GM12878 (cell line): Measurements from ENCODE around the gene PLOD3. TPM values are rescaled to one million over a fixed set of nuclear protein-coding genes. Genes with fewer than 3 reads are reported as not detected.

ENCODE experiments used
- ATAC-seq: fragments of 200-7000 bp; cut with Tn5 transposase; 3 replicates; pipeline ENCODE4 v1.9.1; 2020; ENCODE audit warnings: mild to moderate bottlenecking, moderate library complexity
- BruUV-seq: library from RNA; stranded (reverse); fragments of 400-500 nt; replicated peaks from 2 replicates; lab custom pipeline; 2021; lab: Mats Ljungman, UMichigan
- CTCF ChIA-PET: fragments of 300-600 bp; sonication (Branson Sonifier 250); formaldehyde crosslinking; extraction: SDS; loops from one replicate; lab custom pipeline; 2021; ENCODE audit warnings: inconsistent platforms; lab: Yijun Ruan, JAX
- POLR2A ChIA-PET: fragments of 350-600 bp; formaldehyde crosslinking; extraction: SDS; loops from one replicate; lab custom pipeline; 2021; ENCODE audit warnings: inconsistent platforms; lab: Charles Lee
- RAD21 ChIA-PET: fragments of 300-600 bp; sonication (Branson Sonifier 250); formaldehyde crosslinking; loops from one replicate; lab custom pipeline; 2023; ENCODE audit warnings: antibody characterized with exemption; ENCODE audit not compliant: unreplicated experiment; lab: Charles Lee
- SMC1A ChIA-PET: fragments of 300-600 bp; sonication (Branson Sonifier 250); formaldehyde crosslinking; loops from one replicate; lab custom pipeline; 2023; ENCODE audit not compliant: unreplicated experiment, uncharacterized antibody; lab: Charles Lee
- DNase-seq: peaks from one replicate; pipeline ENCODE4 v3.0.0-alpha.2; 2011; ENCODE audit warnings: low read depth, low spot score
- FAIRE-seq: peaks from 3 replicates; lab custom pipeline; 2011; peaks lifted over from hg19 to GRCh38; lab: Jason Lieb, UNC
- H2AFZ ChIP-seq: 2 replicates; pipeline ENCODE4 v1.6.0; 2011; ENCODE audit warnings: low read depth, low read length, control low read depth; ENCODE audit not compliant: control insufficient read depth
- H3K27ac ChIP-seq: 2 replicates; pipeline ENCODE4 v1.5.1; 2011; ENCODE audit warnings: control low read depth; ENCODE audit not compliant: control insufficient read depth, insufficient read depth
- H3K27me3 ChIP-seq, 2 experiments: replicated peaks in 1 of 2; 2 replicates each; pipeline versions ENCODE4 v1.6.0 to v1.6.1; 2011; ENCODE audit warnings: low read length in 1 of 2; ENCODE audit not compliant: control insufficient read depth in 2 of 2, insufficient read depth in 2 of 2
- H3K36me3 ChIP-seq, 2 experiments: 2 replicates each; pipeline ENCODE4 v1.5.1; 2011; ENCODE audit warnings: low read length in 1 of 2; ENCODE audit not compliant: control insufficient read depth in 2 of 2, insufficient read depth in 2 of 2
- H3K4me1 ChIP-seq: 2 replicates; pipeline ENCODE4 v1.6.1; 2011; ENCODE audit warnings: mild to moderate bottlenecking, low read length, moderate library complexity, mixed read lengths; ENCODE audit not compliant: control insufficient read depth, insufficient read depth
- H3K4me2 ChIP-seq: 2 replicates; pipeline ENCODE4 v1.6.0; 2011; ENCODE audit warnings: control low read depth; ENCODE audit not compliant: control insufficient read depth, insufficient read depth
- H3K4me3 ChIP-seq: fragments of 200-600 bp; sonication (generic); 2 replicates; pipeline ENCODE4 v1.5.1; 2016
- H3K79me2 ChIP-seq: 2 replicates; pipeline ENCODE4 v1.6.0; 2011; ENCODE audit warnings: low read length; ENCODE audit not compliant: control insufficient read depth, insufficient read depth
- H3K9ac ChIP-seq: 2 replicates; pipeline ENCODE4 v1.8.0; 2011; ENCODE audit warnings: low read length, control low read depth, mixed read lengths; ENCODE audit not compliant: control insufficient read depth, insufficient read depth
- H3K9me3 ChIP-seq: replicated peaks from 3 replicates; pipeline ENCODE4 v1.5.1; 2011; ENCODE audit warnings: mild to moderate bottlenecking, low read length; ENCODE audit not compliant: control insufficient read depth, insufficient read depth
- H4K20me1 ChIP-seq: 2 replicates; pipeline ENCODE4 v1.6.0; 2011; ENCODE audit not compliant: control insufficient read depth, insufficient read depth
- BMI1 ChIP-seq: fragments of 450-650 bp; IDR thresholded peaks from 2 replicates; pipeline ENCODE4 v1.6.1; 2016; ENCODE audit warnings: mild to moderate bottlenecking, moderate library complexity, borderline replicate concordance
- CUX1 ChIP-seq: IDR thresholded peaks from 2 replicates; pipeline ENCODE4 v1.6.1; 2012; ENCODE audit warnings: improper control_type of control experiment, low read depth, low read length; ENCODE audit not compliant: insufficient replicate concordance
- E2F8 ChIP-seq: fragments of 450-650 bp; IDR thresholded peaks from 2 replicates; pipeline ENCODE4 v1.6.1; 2018; ENCODE audit warnings: mild to moderate bottlenecking, low read depth, moderate library complexity; ENCODE audit not compliant: partially characterized antibody
- FOXK2 ChIP-seq: fragments of 450-650 bp; IDR thresholded peaks from 2 replicates; pipeline ENCODE4 v1.6.1; 2017; ENCODE audit warnings: mild to moderate bottlenecking, moderate library complexity
- HCFC1 ChIP-seq: fragments of 150-350 bp; IDR thresholded peaks from 2 replicates; pipeline ENCODE4 v1.6.1; 2014; ENCODE audit warnings: low read length
- MEF2A ChIP-seq: IDR thresholded peaks from 2 replicates; pipeline ENCODE4 v1.6.1; 2011; ENCODE audit warnings: low read depth, mild to moderate bottlenecking, low read length, moderate library complexity; ENCODE audit not compliant: insufficient read depth
- MTA3 ChIP-seq: IDR thresholded peaks from 2 replicates; pipeline ENCODE4 v1.6.1; 2012; ENCODE audit warnings: low read length, inconsistent platforms, borderline replicate concordance
- NR2F1 ChIP-seq: fragments of 450-650 bp; conservative IDR thresholded peaks from 2 replicates; pipeline ENCODE4 v1.6.1; 2017; ENCODE audit warnings: mild to moderate bottlenecking
- RBBP5 ChIP-seq: fragments of 200-600 bp; sonication (generic); conservative IDR thresholded peaks from 2 replicates; pipeline ENCODE4 v1.6.1; 2016
- RFX5 ChIP-seq: IDR thresholded peaks from 2 replicates; pipeline ENCODE4 v1.6.1; 2011; ENCODE audit warnings: low read depth, low read length, improper control_type of control experiment
- RUNX3 ChIP-seq: IDR thresholded peaks from 2 replicates; pipeline ENCODE4 v1.6.1; 2012; ENCODE audit warnings: low read length, inconsistent platforms
- STAT3 ChIP-seq: IDR thresholded peaks from 2 replicates; pipeline ENCODE4 v1.6.1; 2011; ENCODE audit warnings: low read depth, low read length, improper control_type of control experiment
- WGBS: methylation state at CpG from one replicate; pipeline ENCODE4 v1.1.6; 2016; ENCODE audit warnings: low lambda C conversion rate; ENCODE audit not compliant: insufficient replicate concordance, insufficient coverage; ENCODE audit errors: missing lambda C conversion rate; 5-methylcytosine and 5-hydroxymethylcytosine counted together
- in situ Hi-C: fragments of 300-500 bp; cut with MboI; formaldehyde crosslinking; loops from 9 replicates; pipeline ENCODE4 v1.14.3; 2018; ENCODE audit warnings: mixed read lengths
- intact Hi-C: fragments of 100-400 bp; cut with micrococcal nuclease; formaldehyde crosslinking; loops from one replicate; pipeline ENCODE4 v1.14.2; 2022; ENCODE audit not compliant: unreplicated experiment
- polyA plus RNA-seq, 11 experiments: library from polyadenylated mRNA; depleted of rRNA in 4 of 11; unstranded in 6 of 11; stranded (reverse) in 5 of 11; fragments of >200 nt; fragmentation: Nextera tagmentation in 4 of 11; fragmentation: Illumina TruSeq in 1 of 11; extraction: Ambion mirVana in 4 of 11; extraction: Trizol in 1 of 11; gene quantifications; 1 replicate in 1 of 11; 2 replicates in 10 of 11; pipeline versions ENCODE4 v1.2.1 to v1.2.3, GENCODE V29; 2011 to 2016; ENCODE audit warnings: inconsistent platforms in 2 of 11, missing spikeins in 2 of 11, low read depth in 1 of 11
- total RNA-seq, 4 experiments: library from RNA; depleted of rRNA in 3 of 4; stranded (reverse); fragments of >200 nt in 3 of 4; fragmentation: Illumina TruSeq in 1 of 4; extraction: Trizol in 1 of 4; gene quantifications; 2 replicates each; pipeline versions ENCODE4 v1.2.1 to v1.2.3, GENCODE V29; 2013 to 2021

Gene PLOD3
- total and polyA plus RNA-seq, 10 of the 15 experiments (the other 5 are each of a cell fraction or from before 2014, with no cell fraction given), result 0.53 to 27.8 (median 15.1) TPM

DNA sequence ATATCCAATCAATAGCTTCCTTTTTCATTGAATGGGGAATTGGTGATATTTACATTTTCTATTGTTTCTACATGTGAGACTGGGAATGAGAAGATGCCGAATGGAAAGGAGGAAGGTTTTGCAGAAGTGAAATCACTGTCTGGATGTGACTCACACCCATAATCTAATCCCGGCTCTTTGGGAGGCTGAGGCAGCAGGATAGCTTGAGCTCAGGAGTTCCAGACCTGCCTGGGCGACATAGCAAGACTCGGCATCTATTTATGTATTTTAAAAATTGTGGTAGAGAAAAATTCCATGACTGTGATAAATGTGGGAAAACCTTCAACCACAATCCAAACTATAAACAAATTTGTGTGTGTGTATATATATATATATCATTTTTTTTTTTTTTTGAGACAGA, 38.4 kb upstream of the PLOD3 start:
- intact Hi-C loops (no loop called here), in situ Hi-C loops (no loop called here)
- Histone ChIP-seq H3K36me3 (no peaks in the 10 kb centered on the region), H4K20me1 (no peaks in the 10 kb centered on the region), H3K9me3 (no peaks in the 10 kb centered on the region), H2AFZ (no peak overlapping the region), H3K4me2 (no peak overlapping the region), H3K27ac (no peak overlapping the region), H3K4me3 (no peak overlapping the region), H3K9ac (no peak overlapping the region), H3K79me2 (peaks cover 13% of the 10 kb centered on the region), H3K4me1 (peaks cover 3% of the 10 kb centered on the region), H3K27me3 (no peaks in the 10 kb centered on the region; a peak in 1 of 4 replicates)
- no peak for DNase-seq
- ChIA-PET RAD21 (interaction anchor here (0.9 kb wide), 1 partner anchor 111 kb away, joined by 4 read pairs; no protein-coding TSS in a partner anchor), CTCF (interaction anchor here (1.3 to 2.6 kb wide), 5 partner anchors 10 to 112 kb away, joined by 3 to 13 read pairs (median 11); partner anchors contain the start of gene ZNHIT1), POLR2A (no interaction called here), SMC1A (interaction anchor here (0.8 kb wide), 2 partner anchors 12 to 38 kb away, joined by 3 read pairs; partner anchors contain the start of gene ZNHIT1)
- BruUV-seq, result no TSS peak
- no peak for TF ChIP-seq HCFC1
- TF ChIP-seq FOXK2, result no peak
- no peak for TF ChIP-seq RUNX3
- no peak for TF ChIP-seq E2F8
- no peak for TF ChIP-seq MEF2A
- TF ChIP-seq BMI1, result no peak
- TF ChIP-seq NR2F1, result no peak
- no peak for TF ChIP-seq STAT3
- no peak for TF ChIP-seq RFX5
- no peak for TF ChIP-seq MTA3
- TF ChIP-seq RBBP5, result no peak
- no peak for TF ChIP-seq CUX1
- WGBS, result 40% methylated on average over 4 of the region's 4 CpGs
- FAIRE-seq, result no peak
- ATAC-seq, result no peak
